Keratinocyte (primary cell): ENCODE results near the gene DENND4B. TPM values are rescaled to one million over a fixed set of nuclear protein-coding genes. Genes with fewer than 3 reads are reported as not detected.
"Not testable (repeated sequence)": the region's sequence is repeated elsewhere in the genome, so short reads cannot be mapped to it uniquely, and the experiment has no call there.

Source experiments
- DNase-seq: peaks from one replicate; pipeline ENCODE4 v3.0.0-alpha.2; 2011; ENCODE audit warnings: low read depth, missing footprints, low spot score
- FAIRE-seq: peaks from 2 replicates; lab custom pipeline; 2011; peaks lifted over from hg19 to GRCh38; lab: Jason Lieb, UNC
- H2AFZ ChIP-seq: 2 replicates; pipeline ENCODE4 v1.6.0; 2012; ENCODE audit warnings: low read length, control low read depth, inconsistent platforms; ENCODE audit not compliant: control insufficient read depth
- H3K27ac ChIP-seq: 2 replicates; pipeline ENCODE4 v1.5.1; 2011; ENCODE audit warnings: low read length; ENCODE audit not compliant: control insufficient read depth, insufficient read depth
- H3K27me3 ChIP-seq: 3 replicates; pipeline ENCODE4 v1.6.0; 2011; ENCODE audit warnings: low read length; ENCODE audit not compliant: control insufficient read depth, insufficient read depth; ENCODE audit errors: extremely low read depth
- H3K36me3 ChIP-seq, 2 experiments: 2 replicates in 1 of 2; 3 replicates in 1 of 2; pipeline ENCODE4 v1.5.1; 2011; ENCODE audit warnings: low read length in 2 of 2, mild to moderate bottlenecking in 1 of 2; ENCODE audit not compliant: control insufficient read depth in 2 of 2, insufficient read depth in 2 of 2; ENCODE audit errors: extremely low read depth in 1 of 2
- H3K4me1 ChIP-seq: 3 replicates; pipeline ENCODE4 v1.5.1; 2011; ENCODE audit warnings: low read length; ENCODE audit not compliant: control insufficient read depth, insufficient read depth; ENCODE audit errors: extremely low read depth
- H3K4me2 ChIP-seq: 3 replicates; pipeline ENCODE4 v1.6.0; 2011; ENCODE audit warnings: low read depth, low read length; ENCODE audit not compliant: control insufficient read depth, insufficient read depth; ENCODE audit errors: extremely low read depth
- H3K4me3 ChIP-seq, 3 experiments: fragments of 200-600 bp in 1 of 3; sonication (generic) in 1 of 3; 2 replicates in 2 of 3; 3 replicates in 1 of 3; pipeline ENCODE4 v1.5.1; 2011 to 2016; ENCODE audit warnings: low read length in 3 of 3, mild to moderate bottlenecking in 3 of 3, control low read depth in 2 of 3, inconsistent platforms in 1 of 3, low read depth in 1 of 3, mixed read lengths in 1 of 3, mixed run types in 1 of 3, moderate library complexity in 1 of 3; ENCODE audit not compliant: control insufficient read depth in 2 of 3, insufficient read depth in 2 of 3; ENCODE audit errors: extremely low read depth in 1 of 3
- H3K79me2 ChIP-seq: 2 replicates; pipeline ENCODE4 v1.6.0; 2012; ENCODE audit warnings: low read length; ENCODE audit not compliant: control insufficient read depth, insufficient read depth
- H3K9ac ChIP-seq: 3 replicates; pipeline ENCODE4 v1.6.0; 2011; ENCODE audit warnings: low read length; ENCODE audit not compliant: control insufficient read depth, insufficient read depth; ENCODE audit errors: extremely low read depth
- H3K9me1 ChIP-seq: 3 replicates; pipeline ENCODE4 v1.6.0; 2011; ENCODE audit warnings: low read length; ENCODE audit not compliant: control insufficient read depth, insufficient read depth; ENCODE audit errors: extremely low read depth
- H3K9me3 ChIP-seq: 2 replicates; pipeline ENCODE4 v1.5.1; 2012; ENCODE audit warnings: low read depth, low read length; ENCODE audit not compliant: control insufficient read depth
- H4K20me1 ChIP-seq: 3 replicates; pipeline ENCODE4 v1.6.0; 2011; ENCODE audit warnings: low read length; ENCODE audit not compliant: control insufficient read depth, insufficient read depth; ENCODE audit errors: extremely low read depth
- EZH2 ChIP-seq: IDR thresholded peaks from one replicate; pipeline ENCODE4 v1.6.1; 2012; ENCODE audit warnings: inconsistent platforms, mild to moderate bottlenecking, low read length, moderate library complexity
- dilution Hi-C: fragments of 300-500 bp; cut with MboI; formaldehyde crosslinking; loops from one replicate; pipeline ENCODE4 v1.7.0; 2020; ENCODE audit warnings: low sequenced_read_pairs; ENCODE audit not compliant: extremely low pct_ligation_motif_present
- polyA plus RNA-seq, 5 experiments: library from polyadenylated mRNA; depleted of rRNA in 3 of 5; stranded (reverse) in 3 of 5; stranded (forward) in 1 of 5; unstranded in 1 of 5; fragments of >200 nt; gene quantifications; 1 replicate in 1 of 5; 2 replicates in 3 of 5; 3 replicates in 1 of 5; pipeline versions ENCODE4 v1.2.1 to v1.2.3, GENCODE V29; 2011 to 2012; ENCODE audit warnings: missing spikeins in 2 of 5, low read depth in 1 of 5, low replicate concordance in 1 of 5
- TF ChIP-seq, protein P1 (sequence below), 3 experiments: IDR thresholded peaks in 1 of 3; conservative IDR thresholded peaks in 1 of 3; optimal IDR thresholded peaks in 1 of 3; 2 replicates in 2 of 3; 3 replicates in 1 of 3; pipeline versions ENCODE3 to v1.5.1; 2011; ENCODE audit warnings: low read length in 3 of 3, mild to moderate bottlenecking in 3 of 3, moderate library complexity in 2 of 3, control low read depth in 1 of 3, inconsistent platforms in 1 of 3; ENCODE audit not compliant: insufficient read depth in 2 of 3; ENCODE audit errors: extremely low read depth in 1 of 3

Gene DENND4B
- polyA plus RNA-seq, 1 donor (not counting 4 experiments of a cell fraction or from before 2014, with no cell fraction given): 7.9 TPM

DNA sequence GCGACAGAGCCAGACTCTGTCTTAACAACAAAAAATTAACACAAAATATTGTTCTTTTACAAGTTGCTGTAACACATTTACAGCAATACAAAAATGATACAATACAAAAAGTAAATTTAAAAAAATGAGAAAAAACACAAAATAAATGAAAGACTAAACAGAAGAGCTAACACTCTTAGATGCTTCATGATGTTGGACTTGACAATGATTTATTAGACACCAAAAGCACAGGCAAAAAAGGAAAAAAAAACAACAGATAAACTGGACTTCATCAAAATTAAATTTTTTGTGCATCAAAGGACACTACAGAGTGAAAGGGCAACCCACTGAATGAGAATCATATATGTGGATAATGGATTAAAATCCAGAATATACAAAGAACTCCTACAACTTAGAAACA lies 40.1 kb downstream of the DENND4B start:
- H3K9me1 ChIP-seq: no peaks in the 10 kb centered on the region
- no peaks in the 10 kb centered on the region for H3K4me1 ChIP-seq
- H3K9ac ChIP-seq: no peak overlapping the region
- TF ChIP-seq, protein P1, sequence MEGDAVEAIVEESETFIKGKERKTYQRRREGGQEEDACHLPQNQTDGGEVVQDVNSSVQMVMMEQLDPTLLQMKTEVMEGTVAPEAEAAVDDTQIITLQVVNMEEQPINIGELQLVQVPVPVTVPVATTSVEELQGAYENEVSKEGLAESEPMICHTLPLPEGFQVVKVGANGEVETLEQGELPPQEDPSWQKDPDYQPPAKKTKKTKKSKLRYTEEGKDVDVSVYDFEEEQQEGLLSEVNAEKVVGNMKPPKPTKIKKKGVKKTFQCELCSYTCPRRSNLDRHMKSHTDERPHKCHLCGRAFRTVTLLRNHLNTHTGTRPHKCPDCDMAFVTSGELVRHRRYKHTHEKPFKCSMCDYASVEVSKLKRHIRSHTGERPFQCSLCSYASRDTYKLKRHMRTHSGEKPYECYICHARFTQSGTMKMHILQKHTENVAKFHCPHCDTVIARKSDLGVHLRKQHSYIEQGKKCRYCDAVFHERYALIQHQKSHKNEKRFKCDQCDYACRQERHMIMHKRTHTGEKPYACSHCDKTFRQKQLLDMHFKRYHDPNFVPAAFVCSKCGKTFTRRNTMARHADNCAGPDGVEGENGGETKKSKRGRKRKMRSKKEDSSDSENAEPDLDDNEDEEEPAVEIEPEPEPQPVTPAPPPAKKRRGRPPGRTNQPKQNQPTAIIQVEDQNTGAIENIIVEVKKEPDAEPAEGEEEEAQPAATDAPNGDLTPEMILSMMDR (optimal IDR thresholded peaks at IDR 0.05 in 1 of 3, IDR thresholded peaks at IDR 0.05 in 1 of 3, conservative IDR thresholded peaks at IDR 0.05 in 1 of 3; ENCODE audit: extremely low read depth in 1 of 3, insufficient read depth in 2 of 3, low read length in 3 of 3): no peak
- no peak for TF ChIP-seq EZH2
- no peak overlapping the region for H3K27ac ChIP-seq
- dilution Hi-C loops: no loop called here
- no peak overlapping the region for H2AFZ ChIP-seq
- peaks cover 86% of the 10 kb centered on the region for H3K79me2 ChIP-seq
- peaks cover 3% of the 10 kb centered on the region for H4K20me1 ChIP-seq
- no peaks in the 10 kb centered on the region for H3K9me3 ChIP-seq
- H3K36me3 ChIP-seq: peaks cover 0 to 6% of the 10 kb centered on the region in 2 experiments
- DNase-seq: no peak
- H3K4me2 ChIP-seq: no peak overlapping the region
- no peak overlapping the region for H3K4me3 ChIP-seq
- no peaks in the 10 kb centered on the region for H3K27me3 ChIP-seq
- FAIRE-seq: no peak

DNA sequence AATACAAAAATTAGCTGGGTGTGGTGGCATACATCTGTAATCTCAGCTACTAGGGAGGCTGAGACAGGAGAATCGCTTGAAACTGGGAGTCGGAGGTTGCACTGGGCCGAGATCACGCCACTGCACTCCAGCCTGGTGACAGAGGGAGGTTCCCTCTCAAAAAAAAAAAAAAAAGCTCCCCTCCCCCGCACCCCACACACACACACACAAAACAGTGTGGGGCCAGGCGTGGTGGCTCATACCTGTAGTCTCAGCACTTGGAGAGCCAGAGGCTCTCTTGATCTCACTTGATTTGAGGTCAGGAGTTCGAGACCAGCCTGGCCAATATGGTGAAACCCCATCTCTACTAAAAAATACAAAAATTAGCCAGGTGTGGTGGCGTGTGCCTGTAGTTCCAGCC lies 40.6 kb downstream of the DENND4B start:
- H3K9me1 ChIP-seq, H3K9ac ChIP-seq, H3K4me1 ChIP-seq, H2AFZ ChIP-seq, H3K4me2 ChIP-seq, H4K20me1 ChIP-seq, DNase-seq, H3K4me3 ChIP-seq, H3K27ac ChIP-seq, FAIRE-seq, H3K27me3 ChIP-seq, H3K36me3 ChIP-seq, dilution Hi-C loops, H3K9me3 ChIP-seq: not testable (repeated sequence)
- H3K79me2 ChIP-seq: peaks cover 86% of the 10 kb centered on the region

DNA sequence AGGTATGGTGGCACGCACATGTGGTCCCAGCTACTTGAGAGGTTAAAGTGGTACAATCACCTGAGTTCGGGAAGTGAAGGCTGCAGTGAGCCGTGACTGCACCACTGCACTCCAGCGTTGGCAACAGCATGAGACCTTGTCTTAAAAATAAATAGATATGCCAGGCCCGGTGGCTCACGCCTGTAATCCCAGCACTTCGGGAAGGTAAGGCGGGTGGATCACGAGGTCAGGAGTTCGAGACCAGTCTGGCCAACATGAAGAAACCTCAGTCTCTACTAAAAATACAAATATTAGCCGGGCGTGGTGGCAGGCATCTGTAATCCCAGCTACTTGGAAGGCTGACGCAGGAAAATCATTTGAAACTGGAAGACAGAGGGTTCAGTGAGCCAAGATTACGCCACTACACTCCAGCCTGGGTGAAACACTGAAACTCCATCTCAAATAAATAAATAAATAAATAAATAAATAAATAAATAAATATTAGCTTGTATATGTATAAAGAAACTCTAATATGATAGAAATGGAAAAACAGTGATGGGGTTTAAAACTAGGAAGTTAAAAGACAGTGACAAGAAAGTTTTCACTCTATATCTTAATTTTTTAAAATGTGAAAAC lies 42.6 kb downstream of the DENND4B start:
- Histone ChIP-seq H3K4me1 (no peaks in the 10 kb centered on the region), H3K4me2 (no peak overlapping the region), H2AFZ (no peak overlapping the region), H3K36me3 (peaks cover 0 to 6% of the 10 kb centered on the region in 2 experiments), H3K79me2 (peaks cover 88% of the 10 kb centered on the region), H3K9me1 (no peaks in the 10 kb centered on the region), H3K27ac (no peak overlapping the region), H3K9me3 (no peaks in the 10 kb centered on the region), H3K4me3 (no peak overlapping the region), H4K20me1 (peaks cover 3% of the 10 kb centered on the region), H3K27me3 (no peaks in the 10 kb centered on the region), H3K9ac (no peak overlapping the region)
- dilution Hi-C loops: no loop called here
- TF ChIP-seq, protein P1 (optimal IDR thresholded peaks at IDR 0.05 in 1 of 3, IDR thresholded peaks at IDR 0.05 in 1 of 3, conservative IDR thresholded peaks at IDR 0.05 in 1 of 3; ENCODE audit: extremely low read depth in 1 of 3, insufficient read depth in 2 of 3, low read length in 3 of 3): no peak
- no peak for TF ChIP-seq EZH2
- DNase-seq (no peak), FAIRE-seq (no peak)
